Measurements from ENCODE around the gene CDK14.
"Not testable (repeated sequence)": the region's sequence is repeated elsewhere in the genome, so short reads cannot be mapped to it uniquely, and the experiment has no call there.

Gene CDK14

GRCh38 chr7:90723866-90724265 is 127.7 kb downstream of the CDK14 start:
- DNase-seq, result no peak

DNA sequence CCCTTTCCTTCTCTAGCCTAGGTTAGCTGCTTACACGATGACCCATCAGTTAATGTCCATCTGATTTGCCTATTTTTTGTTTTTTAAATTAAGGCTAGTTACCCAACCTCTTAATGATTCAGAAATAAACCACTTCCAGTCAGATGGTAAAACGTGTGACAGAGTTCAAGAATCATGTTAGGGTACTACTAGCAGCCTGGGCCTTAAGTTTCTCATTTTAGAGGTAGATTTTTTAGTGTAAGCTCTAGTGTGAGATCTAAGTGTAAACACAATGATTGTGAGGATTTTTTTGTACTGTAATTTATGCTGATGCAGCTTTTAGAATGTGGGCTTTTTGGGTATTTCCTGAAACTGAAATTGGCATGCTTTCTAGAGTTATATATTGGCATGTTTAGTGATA is 130.0 kb downstream of the CDK14 start:
- no peak for DNase-seq

DNA sequence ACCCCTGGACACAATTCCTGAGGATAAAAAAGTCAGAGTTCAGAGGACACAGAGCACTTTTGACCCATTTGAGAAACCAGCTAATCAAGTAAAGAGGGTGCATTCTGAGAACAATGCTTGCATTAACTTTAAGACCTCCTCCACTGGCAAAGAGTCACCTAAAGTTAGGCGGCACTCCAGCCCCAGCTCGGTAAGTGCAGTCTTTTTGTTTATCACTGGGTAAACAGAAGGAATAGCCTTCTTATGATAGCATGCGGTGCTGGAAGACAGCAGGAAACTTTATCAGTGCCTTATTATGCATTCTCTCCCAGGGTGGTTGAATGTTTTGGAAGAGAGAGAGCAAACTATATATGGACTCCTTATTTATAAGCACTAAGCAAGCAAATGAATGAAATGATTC is 130.5 kb downstream of the CDK14 start:
- no peak for DNase-seq

DNA sequence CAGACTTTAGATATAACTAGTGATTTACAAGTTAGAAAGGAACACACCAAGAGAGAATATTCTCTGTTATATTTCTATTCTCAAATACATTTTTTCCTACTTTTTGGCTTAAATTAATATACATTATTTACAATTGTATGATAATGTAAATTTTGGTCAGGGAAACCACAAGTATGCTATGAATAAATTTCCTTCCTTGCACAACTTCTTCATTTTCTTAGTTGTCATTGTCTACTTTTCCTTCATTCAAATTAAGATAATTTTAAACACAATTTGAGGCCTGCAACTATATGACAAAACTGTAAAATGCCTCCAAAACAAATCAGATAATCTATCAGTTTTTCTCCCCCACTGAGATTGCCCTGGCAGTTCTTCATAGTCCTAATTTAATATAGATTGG is 131.3 kb downstream of the CDK14 start:
- no peak for DNase-seq

DNA sequence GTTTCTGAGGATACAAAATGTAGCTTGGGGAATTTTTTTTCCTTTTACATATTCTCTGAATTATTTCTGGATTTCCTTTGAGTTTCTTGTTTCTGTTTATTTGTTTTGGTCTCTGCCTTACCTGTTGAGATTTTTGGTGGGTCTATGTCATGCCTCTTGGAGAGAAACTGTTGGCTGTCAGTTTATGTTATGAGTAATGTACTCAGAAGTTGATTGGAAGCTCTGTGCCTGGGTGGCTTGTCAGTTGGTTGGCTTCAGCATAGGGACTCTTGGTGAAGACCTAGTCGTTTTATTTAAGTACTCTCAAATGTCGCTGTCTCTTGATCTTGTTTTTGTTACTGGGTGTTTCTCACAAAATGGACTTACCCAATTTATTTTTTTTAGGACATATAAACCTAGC is 132.4 kb downstream of the CDK14 start:
- no peak for DNase-seq

DNA sequence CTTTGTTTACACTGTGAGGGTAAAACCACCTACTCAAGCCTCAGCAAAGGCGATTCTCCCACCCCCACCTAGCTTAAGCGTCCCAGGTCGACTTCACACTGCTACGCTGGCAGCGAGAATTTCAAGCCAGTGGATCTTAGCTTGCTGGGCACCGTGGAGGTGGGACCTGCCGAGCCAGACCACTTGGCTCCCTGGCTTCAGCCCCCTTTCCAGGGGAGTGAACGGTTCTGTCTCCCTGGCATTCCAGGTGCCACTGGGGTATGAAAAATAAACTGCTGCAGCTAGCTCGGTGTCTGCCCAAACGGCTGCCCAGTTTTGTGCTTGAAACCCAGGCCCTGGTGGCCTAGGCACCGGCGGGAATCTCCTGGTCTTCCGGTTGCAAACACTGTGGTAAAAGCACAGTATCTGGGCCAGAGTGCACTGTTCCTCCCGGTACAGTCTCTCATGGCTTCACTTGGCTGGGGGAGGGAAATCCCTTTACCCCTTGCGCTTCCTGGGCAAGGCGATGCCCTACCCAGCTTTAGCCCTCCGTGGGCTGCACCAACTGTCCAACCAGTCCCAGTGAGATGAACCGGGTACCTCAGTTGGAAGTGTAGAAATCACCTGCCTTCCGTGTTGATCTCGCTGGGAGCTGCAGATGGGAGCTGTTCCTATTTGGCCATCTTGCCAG is 139.6 kb downstream of the CDK14 start:
- not testable (repeated sequence) for DNase-seq

- no peak for DNase-seq
Measured at GRCh38 chr7:90736316-90736715, 140.2 kb downstream of the CDK14 start.

DNA sequence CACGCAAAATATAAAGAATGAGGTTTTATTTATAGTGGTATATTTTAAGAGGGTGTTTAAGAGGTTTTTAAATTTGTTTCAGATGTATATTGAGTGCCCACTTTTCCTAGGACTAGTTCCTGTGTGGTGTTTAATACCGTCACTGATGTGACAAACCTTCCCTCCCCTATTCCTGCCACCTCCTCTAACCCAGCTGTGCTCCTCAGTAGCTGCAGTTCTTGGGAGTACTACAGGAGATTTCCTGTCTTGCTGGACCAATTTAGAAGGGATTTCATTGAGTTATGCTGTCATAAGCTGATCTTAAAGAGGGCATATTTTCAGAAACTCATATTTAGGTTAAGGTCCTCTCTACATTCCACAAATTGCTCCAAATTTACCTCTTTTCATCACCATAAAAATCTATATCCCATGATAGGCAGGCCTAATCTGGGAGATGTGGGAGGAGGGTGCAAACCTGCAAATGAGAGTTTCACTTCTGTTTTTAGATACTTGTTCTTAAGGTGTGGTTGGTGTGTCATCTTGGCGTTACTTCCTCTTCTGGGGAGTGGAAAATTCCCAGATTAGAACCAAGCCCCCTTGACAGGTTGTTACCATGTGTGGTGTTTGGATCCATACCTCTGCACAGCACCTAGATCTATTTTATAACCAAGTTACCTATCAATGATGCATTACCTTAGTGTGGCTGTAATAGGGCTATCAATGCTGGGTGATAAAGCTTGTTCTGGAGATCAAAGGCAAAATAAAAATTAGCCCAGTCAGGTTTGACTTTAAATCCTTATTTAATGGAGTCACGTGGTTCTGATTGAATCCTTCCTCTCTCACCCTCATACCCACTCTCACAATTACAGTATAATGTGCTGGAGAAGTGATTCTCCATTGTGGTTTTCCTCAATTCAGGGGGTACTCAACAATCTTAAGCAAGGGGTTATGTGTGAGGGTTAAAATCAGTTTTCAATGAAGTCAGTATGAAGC is 141.1 kb downstream of the CDK14 start:
- DNase-seq, result no peak

DNA sequence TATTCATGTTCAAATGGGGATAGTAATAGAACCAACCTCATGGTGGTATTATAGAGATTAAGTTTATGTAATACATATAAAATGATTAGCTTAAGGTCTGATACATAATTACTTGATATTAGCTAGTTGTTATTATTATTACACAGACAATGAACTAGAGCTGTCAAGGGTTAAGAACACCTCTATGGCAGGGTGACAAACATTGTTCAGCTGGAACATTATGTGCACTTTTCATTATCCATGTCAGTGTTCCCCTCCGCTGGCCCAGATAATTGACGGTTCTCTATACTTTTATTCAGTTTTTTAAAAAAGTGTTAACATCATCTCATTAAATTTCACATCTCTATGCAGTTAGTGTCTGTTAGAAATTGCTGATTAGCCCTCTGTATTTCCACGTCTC is 142.1 kb downstream of the CDK14 start:
- DNase-seq, result no peak

GRCh38 chr7:90739716-90740115 is 143.6 kb downstream of the CDK14 start:
- no peak for DNase-seq

DNA sequence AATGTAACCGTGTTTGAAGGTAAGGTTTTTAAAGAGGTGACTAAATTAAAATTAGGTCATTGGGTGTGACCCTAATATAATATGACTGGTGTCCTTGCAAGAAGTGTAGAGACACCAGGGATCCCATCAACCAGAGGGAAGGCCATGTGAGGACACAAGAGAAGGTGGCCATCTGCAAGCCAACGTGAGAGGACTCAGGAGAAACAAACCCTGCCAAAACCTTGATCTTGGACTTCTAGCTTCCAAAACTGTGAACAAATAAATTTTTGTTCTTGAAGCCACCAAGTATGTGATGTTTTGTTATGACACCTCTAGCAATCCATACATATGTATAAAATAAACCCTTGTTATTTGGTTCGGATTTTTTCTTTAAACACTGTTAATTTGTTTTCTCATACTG is 144.3 kb downstream of the CDK14 start:
- DNase-seq, result no peak

DNA sequence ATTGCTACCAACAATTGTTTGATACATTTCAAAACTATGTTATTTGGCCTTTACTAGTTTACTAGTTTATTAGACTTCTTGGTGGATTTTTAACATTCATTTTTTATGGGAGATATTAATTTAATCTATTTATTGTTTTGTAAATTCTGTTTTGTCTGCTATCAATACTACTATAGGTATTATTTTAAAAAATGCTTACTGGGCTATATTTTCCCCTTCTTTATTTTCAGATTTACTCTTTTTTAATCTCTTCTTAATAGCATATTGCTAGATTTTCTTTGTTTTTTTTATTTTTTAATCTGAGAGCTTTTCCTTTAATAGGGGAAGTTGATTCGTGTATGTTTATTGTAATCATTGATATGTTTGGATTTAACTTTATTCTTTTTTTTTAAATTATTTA is 147.5 kb downstream of the CDK14 start:
- no peak for DNase-seq

GRCh38 chr7:90747516-90747915 is 151.4 kb downstream of the CDK14 start:
- no peak for DNase-seq

DNA sequence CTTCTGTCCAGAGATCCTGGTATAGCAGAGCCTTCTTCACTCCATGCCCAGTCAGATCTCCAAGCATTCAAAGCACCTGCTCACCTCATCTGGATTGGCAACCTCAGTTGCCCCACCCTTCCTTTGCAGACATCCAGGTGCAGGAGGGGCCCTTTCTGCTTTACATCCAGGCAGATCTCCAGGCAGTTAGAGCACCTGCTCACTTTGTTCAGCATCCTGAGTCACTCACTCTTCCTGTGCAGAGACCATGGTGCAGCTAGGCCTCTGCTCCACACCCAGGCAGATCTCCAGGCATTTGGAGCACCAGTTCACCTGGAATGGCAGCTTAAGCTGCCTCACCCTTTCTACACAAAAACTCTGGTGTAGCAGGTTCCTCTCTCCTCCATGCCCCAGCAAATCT is 153.1 kb downstream of the CDK14 start:
- no peak for DNase-seq

- DNase-seq, result no peak
Measured at GRCh38 chr7:90749774-90750173, 153.7 kb downstream of the CDK14 start.

DNA sequence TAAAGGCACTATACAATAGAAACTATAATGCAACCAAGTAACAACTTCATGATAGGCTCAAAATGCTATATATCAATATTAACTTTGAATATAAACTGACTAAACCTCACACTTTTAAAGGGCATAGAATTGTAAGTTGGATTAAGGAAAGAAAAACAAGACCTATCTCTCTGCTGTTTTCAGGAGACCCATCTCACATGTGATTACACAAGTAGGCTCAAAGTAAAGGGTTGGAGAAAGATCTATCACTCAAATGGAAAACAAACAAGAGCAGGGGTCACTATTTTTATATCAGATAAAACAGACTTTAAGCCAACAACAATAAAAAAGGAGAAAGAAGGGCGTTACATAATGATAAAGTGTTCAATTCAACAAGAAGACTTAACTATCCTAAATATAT is 155.5 kb downstream of the CDK14 start:
- DNase-seq, result no peak

DNA sequence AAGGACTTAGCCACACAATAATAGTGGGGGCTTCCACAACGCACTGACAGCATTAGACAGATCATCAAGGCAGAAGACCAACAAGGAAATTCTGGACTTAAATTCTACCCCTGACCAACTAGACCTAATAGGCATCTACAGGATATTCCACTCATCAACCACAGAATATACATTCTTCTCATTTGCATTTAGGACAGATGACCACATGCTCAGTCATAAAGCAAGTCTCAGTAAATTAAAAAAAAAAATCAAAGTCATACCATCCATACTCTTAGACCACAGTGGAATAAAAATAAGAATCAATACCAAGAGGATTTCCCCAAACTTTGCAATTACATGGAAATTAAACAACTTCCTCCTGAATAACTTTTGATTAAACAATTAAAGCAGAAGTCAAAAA is 155.9 kb downstream of the CDK14 start:
- DNase-seq, result no peak

DNA sequence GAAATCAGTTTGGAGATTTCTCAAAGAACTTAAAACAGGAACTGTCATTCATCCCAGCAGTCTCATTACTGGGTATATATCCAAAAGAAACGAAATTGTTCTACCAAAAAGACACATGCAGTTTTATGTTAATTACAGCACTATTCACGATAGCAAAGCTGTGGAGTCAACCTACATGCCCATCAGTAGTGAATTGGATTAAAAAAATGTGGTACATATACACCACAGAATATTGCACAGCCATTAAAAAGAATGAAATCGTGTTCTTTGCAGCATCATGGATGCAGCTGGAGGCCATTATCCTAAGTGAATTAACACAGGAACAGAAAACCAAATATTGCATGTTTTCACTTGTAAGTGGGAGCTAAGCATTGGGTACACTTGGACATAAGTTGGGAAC is 158.9 kb downstream of the CDK14 start:
- DNase-seq, result no peak

GRCh38 chr7:90756366-90756765 is 160.2 kb downstream of the CDK14 start:
- no peak for DNase-seq

GRCh38 chr7:90757565-90757950 is 161.4 kb downstream of the CDK14 start:
- not testable (repeated sequence) for DNase-seq

DNA sequence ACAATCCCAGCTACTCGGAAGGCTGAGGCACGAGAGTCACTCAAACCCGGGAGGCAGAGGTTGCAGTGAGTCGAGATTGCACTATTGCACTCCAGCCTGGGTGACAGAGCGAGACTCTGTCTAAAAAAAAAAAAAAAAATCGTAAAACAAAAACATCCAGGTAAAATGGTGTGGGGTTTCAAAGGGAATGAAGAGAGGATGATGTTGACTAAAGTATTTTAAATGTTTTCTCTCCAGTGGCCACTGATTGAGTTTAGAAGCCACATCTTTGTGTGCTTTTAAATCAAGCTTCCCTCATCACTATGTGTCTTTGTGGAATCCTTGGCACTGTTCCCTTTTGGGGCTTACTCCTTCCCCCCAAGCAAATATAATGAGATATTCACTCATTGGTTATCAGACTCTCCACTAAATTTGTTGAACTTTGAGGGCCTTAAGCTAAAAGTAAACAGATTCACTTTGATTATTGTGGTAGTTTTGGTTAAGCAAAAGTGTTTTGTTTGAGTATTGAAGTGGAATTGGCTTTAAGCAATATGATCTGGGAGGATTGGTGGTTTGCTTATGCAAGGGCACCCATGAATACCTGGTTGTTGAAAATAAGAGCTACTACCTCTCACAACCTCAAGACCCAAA is 162.9 kb downstream of the CDK14 start:
- DNase-seq, result no peak

GRCh38 chr7:90759710-90760109 is 163.6 kb downstream of the CDK14 start:
- DNase-seq, result no peak

DNA sequence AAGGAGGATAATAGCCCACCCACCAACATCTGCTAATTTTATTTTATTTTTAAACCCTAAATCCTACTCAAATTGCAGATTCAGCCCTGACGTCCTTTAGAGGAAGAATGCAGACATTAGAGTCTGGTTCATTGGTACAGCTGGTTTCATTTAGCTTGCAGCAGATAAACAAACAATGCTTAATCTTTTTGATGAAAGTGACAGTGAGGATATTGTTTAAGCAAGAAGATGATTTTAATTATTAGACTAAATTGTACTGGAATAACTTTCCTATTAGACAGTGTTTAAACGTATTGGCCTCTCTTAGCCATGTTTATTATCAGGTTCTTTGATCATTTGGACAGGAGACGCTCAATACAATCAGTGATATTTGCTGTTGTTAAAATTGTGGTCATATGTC is 164.8 kb downstream of the CDK14 start:
- no peak for DNase-seq

- no peak for DNase-seq
Measured at GRCh38 chr7:90761584-90761983, 165.5 kb downstream of the CDK14 start.

Measured in NCI-H2081 treated with DMSO at 0.1 percent for 48 hours (cell line).